CD4-positive, alpha-beta T cell treated with Interleukin-12 subunit alpha and Interleukin-12 subunit beta, for 1 hour (primary cell): Measurements from ENCODE around the gene NRF1.
"Not testable (repeated sequence)": the region's sequence is repeated elsewhere in the genome, so short reads cannot be mapped to it uniquely, and the experiment has no call there.

Experiments
- DNase-seq: peaks from one replicate; pipeline ENCODE4 v3.0.0-alpha.2; 2020

NRF1 gene

DNA sequence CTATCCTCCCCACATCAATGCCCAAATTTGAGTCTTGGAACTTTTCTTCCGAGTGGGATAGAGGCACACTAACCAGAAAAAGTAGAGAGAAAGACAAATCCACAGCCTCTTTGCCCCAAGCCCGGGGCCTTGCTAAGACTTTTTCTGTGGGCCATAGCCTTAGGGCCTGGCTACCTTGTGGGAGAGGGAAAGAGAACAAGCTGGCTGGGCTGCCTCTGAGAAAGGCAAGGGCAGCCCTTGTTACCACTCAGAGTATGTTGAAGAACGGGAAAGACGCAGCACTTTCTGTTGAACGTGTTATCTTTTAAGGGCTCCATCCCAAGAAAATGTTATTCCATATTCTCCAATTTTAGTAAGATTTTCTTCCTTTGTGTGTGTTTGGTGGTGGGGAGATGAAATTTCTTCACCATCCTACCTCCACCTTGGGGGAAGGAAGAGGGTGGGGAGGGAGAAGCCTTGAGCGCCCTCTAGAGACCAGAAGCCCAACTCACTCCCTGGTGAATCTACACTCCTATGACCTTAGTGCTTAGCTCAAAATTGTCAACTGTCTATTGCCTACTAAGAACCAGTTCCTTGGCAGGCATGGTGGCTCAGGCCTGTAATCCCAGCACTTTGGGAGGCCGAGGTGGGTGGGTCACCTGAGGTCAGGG, 3.9 kb upstream of the NRF1 start:
- DNase-seq = peak; percentile 61

DNA sequence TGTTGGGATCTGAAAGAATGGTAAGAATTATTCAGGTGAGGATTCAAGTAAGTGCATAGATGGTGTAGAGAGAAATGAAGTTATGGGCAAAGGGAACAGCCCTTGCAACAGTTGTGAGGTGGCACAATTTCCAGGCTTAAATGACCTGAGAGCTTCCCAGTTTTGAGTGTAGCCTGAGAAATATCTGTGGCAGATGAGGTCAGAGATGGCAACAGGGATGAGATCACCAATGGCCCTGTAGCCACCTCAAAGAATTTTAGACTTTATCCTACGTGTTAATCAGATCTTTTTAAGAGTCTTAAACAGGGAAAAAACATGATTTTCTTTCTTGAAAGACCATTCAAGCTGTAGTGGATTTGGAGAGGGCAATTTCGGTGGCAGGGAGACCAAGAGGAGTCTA, 1.9 kb upstream of the NRF1 start:
- DNase-seq = no peak

DNA sequence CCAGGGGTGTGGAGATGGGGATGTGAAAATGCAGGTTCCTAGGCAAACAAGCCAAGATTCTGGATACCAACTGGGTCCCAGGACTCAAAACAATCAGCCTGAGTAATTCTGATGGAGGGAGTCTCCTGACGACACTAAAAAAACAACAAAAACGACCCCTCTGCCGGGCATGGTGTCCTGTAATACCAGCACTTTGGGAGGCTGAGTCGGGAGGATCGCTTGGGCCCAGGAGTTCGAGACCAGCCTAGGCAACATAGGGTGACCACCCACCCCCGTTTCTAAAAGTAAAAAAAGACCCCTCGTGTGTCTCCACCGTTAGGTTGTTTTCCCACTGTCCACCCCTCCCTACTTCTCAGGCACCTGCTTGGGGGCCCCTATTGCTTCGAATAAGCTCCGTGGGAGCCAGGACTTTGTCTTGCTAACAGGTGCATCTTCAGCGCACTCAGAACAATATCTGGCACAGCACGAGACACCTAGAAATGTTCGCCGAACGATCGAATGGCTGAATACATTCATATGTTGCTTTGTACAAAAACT, 743 bp upstream of the NRF1 start:
- no peak for DNase-seq

DNA sequence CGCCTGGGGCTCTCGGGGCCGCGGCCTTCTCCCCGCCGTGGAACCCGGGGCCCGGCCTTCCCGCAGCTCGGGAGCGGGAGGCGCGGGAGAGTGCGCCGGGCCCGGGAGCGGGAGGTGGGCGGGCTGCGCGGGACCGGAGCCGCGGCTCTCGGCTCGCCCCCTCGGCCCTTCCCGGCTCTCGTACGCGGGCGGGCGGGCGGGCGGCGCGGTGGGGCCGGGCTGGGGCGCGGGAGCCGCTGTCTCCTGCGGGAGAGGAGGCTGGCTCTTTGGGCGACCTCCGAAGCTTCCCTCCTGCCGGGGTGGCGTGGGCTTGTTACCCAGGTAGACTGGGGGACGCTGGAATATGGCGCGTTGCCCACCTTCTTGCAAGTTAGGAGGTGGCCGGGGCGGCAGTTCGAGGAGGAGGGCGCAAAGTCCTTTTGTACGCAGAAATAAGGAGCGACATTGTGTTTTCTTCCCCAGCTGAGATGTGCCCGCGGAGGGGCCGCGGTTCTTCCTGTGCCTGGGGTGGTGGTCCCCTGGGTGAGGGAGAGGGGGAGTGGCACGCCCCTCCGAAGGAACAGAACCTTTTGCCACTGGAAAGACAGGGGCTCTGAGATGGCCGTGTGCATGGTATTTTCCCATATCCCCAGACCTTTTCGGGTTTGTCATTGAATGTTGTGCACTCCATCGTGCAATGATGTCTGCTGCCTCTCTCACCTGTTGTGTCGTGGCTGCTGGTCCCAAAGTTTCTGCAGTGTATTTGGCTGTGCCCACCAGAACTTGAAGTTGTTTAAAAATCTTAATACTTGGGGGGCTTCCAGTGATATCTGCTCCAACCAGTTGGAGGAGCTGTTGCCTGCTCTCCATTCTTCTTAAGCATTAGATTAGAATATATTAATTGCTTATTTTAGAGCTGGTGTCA, 844 bp downstream of the NRF1 start:
- DNase-seq = peak; percentile 52

DNA sequence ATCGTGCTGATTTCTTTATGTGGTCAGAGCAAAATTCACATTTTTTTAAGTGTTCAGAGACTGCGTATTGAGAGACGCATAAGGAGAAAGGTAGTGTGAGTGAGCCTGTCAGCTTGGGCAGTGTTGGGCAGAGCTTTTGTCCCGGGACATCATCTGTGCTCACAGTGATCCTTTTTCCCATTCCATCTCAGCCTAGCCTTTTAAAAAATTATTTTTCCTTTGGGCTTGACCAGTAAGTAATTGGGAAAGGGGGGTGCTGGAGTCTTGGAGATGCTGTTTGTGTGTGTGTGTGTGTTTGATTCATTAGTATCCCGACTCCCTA, 1.5 kb downstream of the NRF1 start:
- no peak for DNase-seq

DNA sequence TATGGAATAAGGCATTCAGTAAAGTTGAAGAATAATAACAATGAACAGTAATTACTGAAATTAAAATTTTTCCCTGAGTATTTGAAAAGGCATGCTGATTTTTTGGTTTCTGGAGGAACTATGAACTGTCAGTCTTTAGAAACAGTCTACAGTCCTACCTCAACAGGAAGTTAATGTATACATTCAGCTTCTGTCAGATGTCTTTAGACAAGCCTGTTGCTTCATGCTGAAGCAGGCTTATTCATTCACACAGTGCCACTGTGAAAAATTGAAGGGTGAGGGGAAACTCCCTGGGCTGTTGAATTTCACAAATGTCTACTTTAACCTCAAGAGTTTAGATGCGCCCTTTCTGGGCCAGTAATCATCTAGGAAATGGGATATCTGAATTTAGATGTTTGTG, 3.5 kb downstream of the NRF1 start:
- DNase-seq = peak; percentile 42

DNA sequence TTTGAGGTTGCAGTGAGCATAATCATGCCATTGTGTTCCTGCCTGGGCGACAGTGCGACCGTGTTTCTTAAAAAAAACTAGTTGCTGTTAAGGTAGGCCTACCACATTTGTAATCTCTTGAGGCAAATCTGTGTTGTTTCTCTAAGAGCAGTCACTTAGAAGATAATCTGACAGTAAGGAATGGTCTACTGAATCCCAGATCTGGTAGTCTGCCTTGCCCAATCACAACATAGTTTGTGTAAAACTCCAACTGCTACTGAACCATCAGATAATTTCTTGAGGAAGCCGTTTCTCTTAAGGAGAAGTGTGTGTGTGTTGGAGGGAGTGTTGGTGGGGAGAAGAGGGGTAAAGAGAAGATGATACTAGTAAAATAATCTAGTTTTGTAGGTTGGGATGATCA, 5.0 kb downstream of the NRF1 start:
- no peak for DNase-seq

DNA sequence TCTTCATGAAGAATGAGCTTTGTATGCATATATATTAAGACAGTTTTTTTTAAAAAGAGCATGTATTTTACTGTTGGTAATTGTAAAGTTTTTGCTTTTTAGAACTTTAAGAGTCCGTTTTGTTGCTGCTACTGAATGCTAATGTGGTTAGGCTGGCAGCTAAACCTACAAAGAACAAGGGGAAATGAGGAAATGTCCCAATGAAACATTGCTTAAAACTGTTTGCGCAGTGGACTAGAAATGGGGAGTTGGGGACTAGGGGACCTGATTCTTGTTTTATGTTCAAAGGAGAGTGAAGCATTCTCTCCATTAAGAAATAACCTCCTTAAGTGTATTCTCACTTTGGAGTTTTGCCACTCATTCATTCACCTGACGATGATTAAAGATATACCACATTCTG, 5.7 kb downstream of the NRF1 start:
- no peak for DNase-seq

DNA sequence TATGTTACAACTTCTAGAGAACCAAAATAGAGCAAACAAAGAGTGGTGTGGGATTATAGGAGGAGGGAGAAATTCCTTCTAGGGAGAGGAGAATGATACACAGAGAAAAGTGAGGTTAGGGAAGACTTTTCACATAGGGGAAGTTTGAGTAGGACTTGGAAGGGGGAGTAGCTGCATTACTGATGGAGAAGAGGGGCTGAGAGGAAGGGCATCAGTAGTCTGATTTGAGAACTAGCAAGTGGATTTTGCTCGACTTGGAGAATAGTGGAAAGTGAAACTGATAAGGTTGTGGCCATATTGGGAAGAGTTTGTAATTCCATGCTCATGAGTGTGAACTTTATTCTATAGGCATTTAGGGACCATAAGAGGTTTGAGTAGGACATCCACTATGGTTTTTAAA, 6.1 kb downstream of the NRF1 start:
- no peak for DNase-seq

DNA sequence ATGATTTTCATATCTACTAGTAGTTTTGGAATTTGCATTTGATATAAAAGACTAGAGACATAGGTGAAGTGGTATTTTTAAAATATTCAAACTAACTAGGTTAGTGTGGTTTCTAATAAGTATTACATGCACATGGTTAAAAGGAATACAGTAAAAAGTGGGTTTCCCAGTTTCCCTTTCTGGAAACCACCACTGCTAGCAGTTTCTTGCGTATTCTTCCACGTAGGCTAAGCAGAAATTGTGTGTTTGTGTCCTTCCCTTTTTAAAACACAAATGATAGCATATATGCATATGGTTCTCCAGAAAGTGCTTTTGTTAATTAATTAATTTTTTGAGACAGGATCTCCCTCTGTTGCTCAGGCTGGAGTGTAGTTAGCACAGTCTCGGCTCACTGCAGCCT, 15.4 kb downstream of the NRF1 start:
- DNase-seq = no peak

DNA sequence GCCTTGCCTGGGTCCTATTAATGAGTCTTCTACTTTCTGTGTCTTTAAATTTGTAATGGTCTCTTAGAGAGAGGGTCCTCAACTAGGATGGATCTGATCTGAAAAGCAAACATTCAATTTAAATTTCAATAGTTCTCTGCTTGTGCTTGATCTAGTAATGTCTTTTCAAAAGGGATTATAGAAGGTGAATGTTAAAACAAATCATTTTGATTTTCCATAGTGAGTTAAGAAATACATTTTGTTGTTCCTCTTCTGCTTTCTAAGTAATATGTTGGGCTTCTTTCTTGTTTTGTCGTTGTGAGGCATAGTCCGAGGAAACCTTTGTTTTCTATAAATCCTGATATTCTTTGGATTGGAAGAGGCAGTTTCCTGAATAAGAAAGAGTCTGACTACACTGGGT, 18.8 kb downstream of the NRF1 start:
- DNase-seq = no peak

DNA sequence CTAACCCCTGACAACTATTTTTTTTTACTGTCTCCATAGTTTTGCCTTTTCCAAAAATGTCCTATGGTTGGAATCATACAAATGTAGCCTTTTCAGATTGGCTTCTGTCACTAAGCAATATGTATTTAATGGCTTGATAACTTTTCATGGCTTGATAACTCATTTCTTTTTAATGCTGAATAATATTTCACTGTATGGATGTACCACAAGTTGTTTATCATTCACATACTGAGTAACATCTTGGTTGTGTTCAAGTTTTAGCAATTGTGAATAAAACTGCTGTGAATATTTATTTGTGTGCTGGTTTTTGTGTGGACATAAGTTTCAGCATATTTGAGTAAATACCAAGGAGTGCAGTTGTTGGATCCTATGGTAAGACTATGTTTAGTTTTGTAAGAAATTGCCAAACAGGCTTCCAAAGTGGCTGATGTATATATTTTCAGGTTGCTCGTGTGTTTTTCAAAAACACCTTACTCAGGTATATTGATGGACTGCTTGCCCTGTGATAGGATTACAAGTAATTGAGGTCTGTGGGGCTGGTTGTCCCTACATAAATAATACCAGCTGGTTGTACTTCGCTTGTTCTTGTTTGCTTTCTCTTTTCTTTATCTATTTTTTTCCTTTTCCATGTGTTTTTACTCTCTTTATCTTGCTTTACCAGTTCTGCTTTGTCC, 23.0 kb downstream of the NRF1 start:
- DNase-seq = no peak

DNA sequence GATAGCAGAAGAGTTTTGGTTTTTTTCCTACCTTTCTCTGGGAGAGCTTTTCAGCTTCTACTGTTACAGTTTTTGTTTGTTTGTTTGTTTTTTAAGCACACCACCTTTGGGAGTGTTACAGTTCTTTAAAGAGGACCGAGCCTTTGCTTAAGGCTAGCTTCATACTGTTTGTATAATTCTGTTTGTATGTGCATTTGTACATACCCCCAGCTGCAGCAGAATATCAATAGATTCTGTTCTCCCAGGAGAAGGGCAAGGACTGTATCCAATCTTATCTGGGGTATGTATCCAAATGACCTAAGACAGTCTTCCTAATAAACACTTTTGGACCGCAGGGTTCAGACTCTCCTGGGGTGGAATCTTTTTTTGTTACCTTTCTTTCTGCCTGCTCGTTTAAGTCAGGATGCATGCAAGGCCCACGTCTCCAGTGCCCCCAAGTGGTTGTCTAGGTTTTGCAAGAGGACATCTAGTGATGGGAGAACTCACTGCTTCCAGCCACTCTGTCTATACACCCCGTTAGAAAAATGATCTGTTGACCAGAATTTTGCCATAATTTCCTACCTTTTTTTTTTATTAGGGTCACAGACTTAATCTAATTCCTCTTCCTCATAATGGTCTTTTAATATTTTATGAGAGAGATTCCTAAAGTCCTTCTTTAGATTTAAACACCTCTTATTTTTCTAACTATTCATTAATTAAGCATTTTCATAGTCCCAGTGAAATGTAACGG, 23.9 kb downstream of the NRF1 start:
- DNase-seq = peak; percentile 71

DNA sequence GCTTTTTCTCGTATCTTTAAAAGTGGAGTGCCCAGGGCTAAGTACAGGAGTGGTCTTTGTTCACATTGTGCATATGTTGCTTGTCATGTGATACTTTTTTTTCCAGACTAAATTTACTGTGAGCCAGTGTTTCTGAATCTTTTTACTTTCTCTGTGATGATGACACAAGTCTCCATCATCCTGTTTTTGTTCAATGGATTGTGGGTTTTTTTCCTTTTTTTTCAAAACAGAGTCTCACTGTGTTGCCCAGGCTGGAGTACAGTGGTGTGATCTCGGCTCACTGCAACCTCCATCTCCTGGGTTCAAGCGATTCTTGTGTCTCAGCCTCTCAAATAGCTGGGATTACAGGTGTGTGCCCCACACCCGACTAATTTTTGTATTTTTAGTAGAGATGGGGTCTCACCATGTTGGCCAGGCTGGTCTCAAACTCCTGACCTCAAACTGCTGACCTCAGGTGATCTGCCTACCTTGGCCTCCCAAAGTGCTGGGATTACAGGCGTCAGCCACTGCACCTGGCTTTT, 24.6 kb downstream of the NRF1 start:
- DNase-seq = not testable (repeated sequence)

DNA sequence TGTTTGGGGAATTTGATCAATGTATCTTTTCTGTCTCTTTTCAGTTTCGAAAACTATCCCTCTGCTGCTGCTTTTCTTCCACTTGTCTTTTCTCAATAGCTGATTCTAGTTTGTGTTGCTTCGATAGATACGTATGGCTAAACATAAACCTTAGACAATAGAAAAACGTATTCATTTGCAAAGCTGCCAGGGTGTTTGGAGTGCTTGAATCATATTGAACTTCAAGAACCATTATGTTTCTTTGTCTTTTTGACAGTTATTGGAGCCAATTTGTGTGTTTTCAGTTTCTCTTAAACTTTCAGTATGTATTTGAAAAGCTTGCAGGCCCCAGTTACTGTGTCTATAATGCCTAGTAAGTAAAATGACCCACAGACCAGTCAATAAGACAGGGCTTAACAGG, 25.1 kb downstream of the NRF1 start:
- no peak for DNase-seq

DNA sequence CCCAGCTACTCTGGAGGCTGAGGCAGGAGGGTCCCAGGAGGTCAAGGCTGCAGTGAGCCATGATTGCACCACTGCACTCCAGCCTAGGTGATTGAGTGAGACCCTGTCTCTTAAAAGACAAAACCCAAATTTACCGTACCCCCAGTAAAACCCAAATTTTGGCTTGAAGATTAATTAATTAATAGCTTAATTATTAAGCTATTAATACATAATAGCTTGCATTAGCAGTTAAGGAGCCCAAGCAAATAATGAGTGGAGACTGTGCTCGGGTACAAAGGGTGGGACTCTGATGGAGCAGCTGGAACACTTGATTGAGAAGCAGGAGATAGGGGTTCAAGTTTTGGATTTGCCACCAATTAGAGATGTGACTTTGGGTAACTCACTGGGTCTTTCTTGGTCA, 28.9 kb downstream of the NRF1 start:
- no peak for DNase-seq

DNA sequence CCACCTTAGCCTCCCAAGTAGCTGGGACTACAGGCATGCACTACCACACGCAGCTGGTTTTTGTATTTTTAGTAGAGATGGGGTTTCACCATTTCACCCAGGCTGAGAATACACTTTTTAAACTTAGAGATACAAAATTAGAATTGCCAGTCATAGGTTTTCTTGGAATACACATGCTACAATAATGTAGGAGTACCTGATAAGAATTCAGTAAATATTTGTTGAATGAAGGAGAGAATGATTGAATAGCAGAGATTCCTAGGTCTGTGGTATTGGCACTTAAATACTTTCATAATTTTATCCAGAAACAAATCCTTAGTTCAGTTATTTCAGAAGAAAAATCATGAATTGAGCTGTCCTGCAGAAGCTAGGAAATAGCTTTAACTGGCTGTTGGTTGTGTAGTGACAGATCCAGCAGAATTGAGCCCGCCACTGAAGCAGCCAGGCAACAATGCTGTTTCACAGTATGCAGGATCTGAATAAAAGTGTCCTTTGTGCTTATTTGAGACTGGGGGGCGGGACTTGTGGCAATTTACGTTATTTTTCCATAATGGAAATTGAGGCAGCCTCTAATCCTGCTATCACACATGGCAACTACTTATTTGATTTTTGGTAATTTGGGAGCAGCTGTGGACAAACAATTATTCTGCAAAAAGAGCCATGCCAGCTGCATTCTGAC, 31.5 kb downstream of the NRF1 start:
- no peak for DNase-seq

DNA sequence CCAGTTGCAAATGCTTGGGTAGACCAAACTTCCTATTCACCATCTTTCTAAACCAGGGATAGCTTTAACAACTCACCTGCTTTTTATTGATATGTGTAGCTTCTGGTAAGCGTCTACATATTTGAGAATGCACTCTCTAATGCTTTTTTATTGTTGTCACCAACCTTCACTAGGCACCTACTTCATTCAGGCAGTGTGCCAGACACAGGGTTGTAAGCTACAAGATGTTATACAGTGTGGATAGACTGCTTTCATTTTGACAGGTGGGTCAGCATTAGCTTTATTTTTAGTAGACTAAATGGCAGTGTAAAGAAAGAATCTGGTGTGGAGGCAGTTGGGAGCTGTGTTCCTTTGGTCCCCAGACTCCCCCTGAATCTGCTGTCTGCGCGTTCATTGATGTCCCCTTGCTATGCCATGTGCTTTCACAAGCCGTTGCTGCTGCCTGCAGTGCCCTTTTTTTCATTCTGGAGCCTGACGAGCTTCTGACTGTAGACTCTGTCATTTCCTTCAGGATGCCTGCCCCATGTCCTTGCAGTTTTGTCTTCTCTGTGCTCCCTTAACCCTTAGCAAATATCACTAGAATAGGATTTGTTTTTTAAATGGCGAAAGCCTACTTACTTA, 32.1 kb downstream of the NRF1 start:
- no peak for DNase-seq

DNA sequence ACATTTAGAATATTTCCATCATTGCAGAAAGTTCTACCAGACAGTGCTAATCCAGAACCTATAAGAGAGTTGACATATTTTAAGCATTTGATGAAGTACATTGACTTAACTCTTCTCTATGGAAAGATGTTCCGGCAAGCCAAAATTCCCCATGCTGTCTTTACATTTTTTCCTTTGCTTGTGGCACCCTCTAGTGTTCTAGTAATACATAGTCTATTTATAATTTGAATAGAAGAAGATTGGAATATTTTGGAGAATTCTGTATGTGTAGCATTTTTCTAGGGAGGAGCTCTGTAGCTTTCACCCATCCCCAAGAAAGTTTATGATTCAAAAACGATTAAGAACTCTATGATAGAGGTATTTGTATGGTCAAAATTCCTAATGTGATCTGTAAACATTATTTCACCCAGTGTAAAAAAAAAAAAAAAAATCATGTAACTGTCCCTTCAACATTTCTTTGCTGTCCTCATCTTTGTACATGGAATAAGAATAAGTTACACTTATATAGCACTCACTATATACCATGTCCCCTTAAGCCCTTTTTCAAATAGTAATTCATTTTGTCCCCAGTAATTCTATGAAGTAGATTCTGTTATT, 33.2 kb downstream of the NRF1 start:
- DNase-seq = peak; percentile 32

DNA sequence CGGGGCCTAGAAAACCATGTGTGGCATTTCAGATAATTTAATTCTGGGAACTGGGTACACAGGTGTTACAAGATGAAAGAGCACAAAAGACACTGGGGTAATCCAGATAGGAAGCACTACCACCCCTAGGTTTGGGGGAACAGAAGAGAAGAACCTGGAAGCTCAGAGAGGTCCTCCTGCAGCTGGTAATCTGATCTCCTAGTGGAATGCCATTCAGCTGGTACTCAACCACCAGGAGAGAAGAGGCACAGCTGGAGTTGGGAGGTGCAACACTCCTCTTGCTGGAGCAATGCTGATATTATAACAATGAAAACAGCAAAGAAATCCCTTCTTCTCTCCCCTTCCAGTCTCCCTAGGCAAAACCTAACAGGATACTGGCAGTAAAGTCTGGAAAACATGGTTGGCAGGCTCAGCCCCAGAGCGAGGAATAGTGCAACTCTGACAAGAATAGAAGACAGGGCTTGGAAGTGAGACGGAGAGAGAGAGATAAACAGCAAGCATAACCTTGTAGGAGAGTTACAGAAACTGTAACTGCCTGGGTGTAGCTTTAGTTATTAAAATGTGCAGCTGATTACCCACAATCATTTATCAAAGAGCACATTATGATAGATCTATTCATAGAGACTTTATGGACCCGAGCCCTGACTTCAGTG, 35.0 kb downstream of the NRF1 start:
- no peak for DNase-seq

DNA sequence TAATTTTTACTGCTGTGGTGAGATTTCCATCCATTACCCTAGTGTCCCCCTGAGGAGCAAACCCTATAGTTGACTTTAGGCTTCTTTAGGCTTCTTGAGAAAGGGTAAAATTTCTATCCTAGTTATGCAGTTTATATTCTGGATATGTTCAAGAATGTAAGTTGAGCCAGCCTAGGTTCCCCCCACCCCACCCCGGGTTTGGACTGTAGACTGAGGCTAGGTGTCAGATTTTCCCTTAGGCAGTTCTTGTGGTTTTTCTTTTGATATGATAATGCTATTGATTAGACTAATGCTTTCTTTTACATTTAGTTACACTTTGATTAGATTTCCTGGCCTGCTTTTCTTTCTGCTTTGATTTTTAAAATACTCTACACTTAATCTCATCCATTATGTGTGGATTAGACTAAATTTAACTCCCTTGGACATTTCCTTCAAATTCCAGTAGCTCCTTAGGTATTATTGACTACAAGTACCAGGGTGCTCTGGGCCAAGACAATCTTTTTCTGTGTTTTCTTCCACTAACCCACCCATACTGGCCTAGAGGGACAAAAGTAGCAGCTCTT, 37.7 kb downstream of the NRF1 start:
- no peak for DNase-seq
